ENCODE data around the gene VCPKMT.
"Not testable (repeated sequence)": the region's sequence is repeated elsewhere in the genome, so short reads cannot be mapped to it uniquely, and the experiment has no call there.

VCPKMT gene

DNA sequence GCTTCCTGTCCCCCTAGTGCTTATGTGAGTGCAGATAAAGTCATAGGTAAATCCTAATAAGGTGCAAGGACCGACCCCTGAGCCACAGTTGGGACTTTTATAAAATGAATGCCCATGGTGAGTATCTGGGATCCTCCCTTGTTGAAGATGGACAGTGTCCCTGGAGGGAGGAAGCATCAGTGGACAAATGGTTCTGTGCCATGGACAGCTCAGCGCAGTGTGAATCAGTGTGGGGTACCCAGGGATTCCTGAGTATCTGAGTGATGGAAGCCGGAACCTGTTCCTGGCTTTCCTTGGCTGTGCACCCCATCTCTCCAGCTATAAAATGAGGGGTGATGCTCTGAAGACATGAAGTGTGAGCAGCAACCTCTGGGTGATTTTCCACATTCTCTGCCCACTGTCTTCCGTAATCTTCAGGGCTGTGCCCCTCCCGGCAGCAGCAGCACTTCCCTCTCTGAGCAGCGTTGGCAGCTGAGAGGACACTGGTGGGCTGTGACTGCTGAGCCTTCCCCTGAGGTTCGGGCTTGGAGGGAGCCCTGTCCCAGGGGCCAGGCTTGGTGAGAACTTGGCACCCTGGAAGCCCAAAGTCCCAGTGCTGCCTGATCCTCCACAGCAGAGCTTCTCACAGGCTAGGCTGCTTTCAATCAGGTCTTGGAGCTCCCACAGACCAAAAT is 25.0 kb downstream of the VCPKMT start:
- no peak for DNase-seq

- DNase-seq, result no peak
Observed at GRCh38 chr14:50089208-50089607, 27.2 kb downstream of the VCPKMT start.

DNA sequence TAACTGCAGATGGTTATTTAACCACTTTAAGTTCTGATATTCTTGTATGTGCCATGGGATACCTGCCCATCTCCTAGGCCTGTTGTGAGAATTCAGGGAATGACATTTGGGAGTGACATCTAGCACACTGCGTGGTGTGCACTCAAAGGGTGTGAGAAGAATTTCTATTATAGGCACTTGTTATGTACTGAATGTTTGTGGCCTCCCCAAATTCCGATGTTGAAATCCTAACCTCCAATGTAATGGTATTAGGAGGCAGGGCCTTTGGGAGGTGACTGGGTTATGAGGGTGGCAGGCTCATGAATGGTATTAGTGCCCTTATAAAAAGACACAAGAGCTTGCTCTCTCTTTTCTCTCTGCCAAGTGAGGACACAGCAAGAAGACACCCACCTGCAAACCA is 27.6 kb downstream of the VCPKMT start:
- no peak for DNase-seq

DNA sequence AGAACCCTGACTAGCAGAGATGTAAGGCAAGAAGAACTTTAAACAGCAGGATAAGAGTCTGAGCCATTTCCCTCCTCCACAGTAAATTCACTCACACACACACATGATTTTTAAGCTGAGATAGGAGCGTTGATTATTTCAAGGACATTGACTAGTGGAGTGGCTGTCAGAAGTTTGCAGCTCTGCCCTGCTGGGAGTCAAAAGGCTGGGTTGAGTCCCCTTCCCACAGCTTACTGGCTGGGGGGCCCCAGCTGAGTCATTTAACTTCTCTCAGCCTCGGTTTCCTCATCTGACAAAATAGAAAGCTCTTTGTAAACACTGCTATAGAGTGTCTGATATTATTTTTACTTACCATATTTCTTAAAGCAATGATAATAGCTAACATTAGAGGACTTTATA is 28.3 kb downstream of the VCPKMT start:
- DNase-seq, result no peak

- no peak for DNase-seq
Observed at GRCh38 chr14:50087341-50088116, 28.8 kb downstream of the VCPKMT start.

DNA sequence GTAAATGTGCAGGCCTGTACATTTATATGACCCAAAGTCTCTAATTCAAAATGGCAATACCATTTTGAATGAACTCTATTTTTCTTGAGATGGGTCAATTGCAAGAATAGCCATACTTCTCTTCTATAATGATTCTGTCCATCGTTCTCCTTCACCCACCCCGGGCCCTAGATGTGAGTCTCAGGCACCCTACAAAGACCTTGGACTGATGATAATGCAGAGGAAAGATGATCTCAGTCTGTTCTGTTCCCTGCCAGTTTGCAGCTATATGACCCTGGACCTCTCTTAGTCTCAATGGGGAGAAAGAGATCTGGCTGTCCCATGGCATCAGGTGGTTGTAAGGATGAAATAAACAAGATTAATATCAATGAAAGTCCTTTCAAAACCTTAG is 30.1 kb downstream of the VCPKMT start:
- DNase-seq, result no peak

- no peak for DNase-seq
Observed at GRCh38 chr14:50085570-50086320, 30.6 kb downstream of the VCPKMT start.

DNA sequence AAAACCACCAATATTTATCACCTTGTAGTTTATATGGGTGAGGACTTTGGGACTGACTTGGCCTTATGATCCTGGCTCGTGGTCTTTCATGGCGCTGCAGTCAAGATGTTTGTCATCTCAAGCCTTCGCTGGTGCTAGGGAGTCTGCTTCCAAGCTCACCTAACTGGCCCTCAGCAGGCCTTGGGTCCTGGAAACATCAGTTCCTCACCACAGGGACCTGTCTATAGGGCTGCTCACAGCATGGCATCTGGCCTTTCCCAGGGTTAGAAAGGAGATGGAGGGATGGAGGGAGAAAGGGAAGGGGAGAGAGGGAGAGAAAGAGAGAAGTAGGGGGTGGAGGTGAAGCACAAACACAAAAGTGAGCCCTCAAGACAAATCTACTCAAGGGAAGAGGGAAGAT is 31.7 kb downstream of the VCPKMT start:
- no peak for DNase-seq

- DNase-seq, result no peak
Observed at GRCh38 chr14:50083467-50084337, 32.7 kb downstream of the VCPKMT start.

DNA sequence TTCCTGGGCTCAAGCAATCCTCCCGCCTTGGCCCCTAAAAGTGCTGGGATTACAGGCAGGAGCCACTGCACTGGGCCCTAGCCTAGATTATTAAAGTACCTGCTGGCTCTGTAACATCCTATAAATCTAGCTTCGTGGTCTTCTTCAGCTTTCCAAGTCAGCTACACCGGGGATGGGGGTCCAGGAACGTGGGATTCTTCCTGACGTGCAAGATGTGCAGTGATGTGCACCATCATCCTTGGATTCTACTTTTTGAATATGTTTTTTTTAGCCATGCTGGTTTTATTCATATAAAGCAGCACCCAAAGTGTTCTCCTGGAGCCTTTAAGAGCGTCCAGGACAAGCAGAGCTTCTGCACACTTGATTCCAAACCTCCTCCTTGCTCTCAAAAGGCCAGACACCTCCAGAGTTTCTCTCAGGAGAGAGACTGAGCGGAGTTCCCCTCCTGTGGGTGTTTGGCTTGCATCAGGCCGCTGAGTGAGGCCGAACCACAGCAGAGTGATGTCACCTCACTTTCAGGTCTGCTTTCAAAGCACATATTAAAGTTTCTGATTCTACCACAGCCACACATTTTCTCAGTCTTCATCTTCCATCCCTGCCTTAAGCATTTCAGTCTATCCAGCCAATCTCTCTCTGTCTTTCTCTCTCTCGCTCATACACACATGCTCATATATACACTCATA is 33.4 kb downstream of the VCPKMT start:
- DNase-seq, result no peak

DNA sequence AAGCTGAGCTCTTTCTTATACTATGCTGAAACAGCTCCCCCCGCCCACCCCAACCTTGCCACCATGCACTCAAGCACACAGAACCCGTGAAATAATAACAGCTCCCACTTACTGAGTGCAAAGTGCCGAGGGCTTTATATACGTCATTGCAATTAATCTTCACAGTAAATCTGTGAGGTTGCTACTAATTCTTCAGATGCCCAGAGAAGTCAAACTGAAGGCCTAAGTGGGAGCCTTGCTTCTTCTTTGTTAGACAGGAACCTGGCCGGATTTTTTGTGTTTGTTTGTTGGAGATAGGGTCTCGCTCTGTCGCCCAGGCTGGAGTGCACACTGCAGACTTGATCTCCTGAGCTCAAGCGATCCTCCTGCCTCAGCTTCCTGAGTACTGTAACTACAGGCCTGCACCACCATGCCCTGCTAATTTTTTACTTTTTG is 34.0 kb downstream of the VCPKMT start:
- no peak for DNase-seq

DNA sequence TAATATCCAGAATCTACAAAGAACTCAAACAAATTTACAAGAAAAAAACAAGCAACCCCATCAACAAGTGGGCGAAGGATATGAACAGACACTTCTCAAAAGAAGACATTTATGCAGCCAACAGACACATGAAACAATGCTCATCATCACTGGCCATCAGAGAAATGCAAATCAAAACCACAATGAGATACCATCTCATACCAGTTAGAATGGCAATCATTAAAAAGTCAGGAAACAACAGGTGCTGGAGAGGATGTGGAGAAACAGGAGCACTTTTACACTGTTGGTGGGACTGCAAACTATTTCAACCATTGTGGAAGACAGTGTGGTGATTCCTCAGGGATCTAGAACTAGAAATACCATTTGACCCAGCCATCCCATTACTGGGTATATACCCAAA is 37.3 kb downstream of the VCPKMT start:
- DNase-seq, result not testable (repeated sequence)

- DNase-seq, result not testable (repeated sequence)
Observed at GRCh38 chr14:50073663-50074062, 42.7 kb downstream of the VCPKMT start.

DNA sequence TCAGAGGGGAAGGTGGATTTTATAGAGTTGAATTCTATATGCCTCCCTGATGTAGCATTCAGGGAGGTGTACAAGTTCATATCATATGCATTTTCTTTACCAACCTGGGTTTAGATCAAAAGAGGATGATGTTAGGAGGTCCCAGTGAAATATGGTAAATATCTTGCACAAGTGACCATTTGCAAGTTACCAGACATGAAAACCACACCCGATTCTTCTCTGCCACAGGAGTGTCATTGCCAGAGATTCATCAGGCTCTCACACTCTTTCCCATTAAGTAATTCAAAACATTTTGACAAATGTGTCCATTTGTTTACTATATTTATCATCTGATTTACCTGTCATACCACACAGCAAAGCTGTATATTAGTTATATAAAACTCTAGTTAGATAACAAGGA is 44.0 kb downstream of the VCPKMT start:
- DNase-seq, result no peak

- no peak for DNase-seq
Observed at GRCh38 chr14:50070840-50071548, 45.4 kb downstream of the VCPKMT start.

GRCh38 chr14:50070230-50070629 is 46.1 kb downstream of the VCPKMT start:
- no peak for DNase-seq

GRCh38 chr14:50069325-50069724 is 47.0 kb downstream of the VCPKMT start:
- no peak for DNase-seq

- DNase-seq, result no peak
Observed at GRCh38 chr14:50068496-50068895, 47.9 kb downstream of the VCPKMT start.

- DNase-seq, result no peak
Observed at GRCh38 chr14:50067723-50068495, 48.5 kb downstream of the VCPKMT start.

- DNase-seq, result no peak
Observed at GRCh38 chr14:50065583-50065982, 50.8 kb downstream of the VCPKMT start.

DNA sequence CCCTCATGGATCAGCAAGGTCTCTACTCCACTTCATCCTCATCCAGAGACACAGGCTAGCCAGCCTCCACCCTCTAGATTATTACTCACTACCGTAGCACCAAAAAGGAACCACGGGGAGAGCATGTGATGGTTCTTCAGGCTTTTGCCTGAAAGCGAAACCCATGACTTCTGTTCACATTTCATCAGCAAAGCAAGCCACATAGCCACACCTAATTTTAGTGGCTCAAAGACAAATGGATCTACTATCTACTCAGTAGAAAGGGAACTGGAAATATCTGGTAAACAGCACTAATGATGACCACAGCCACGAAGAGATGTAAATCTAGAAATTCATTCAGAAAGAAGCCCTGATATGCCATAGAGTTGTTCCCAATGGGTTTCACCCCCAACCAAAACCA is 51.4 kb downstream of the VCPKMT start:
- no peak for DNase-seq

Measured in NCI-H510A treated with DMSO at 0.1 percent for 48 hours (cell line).